EH (cell line): ENCODE measurements around the gene DNASE2B.

Source experiments
- DNase-seq: peaks from one replicate; pipeline ENCODE4 v3.0.0-alpha.2; 2015; ENCODE audit warnings: low read depth

DNASE2B gene

DNA sequence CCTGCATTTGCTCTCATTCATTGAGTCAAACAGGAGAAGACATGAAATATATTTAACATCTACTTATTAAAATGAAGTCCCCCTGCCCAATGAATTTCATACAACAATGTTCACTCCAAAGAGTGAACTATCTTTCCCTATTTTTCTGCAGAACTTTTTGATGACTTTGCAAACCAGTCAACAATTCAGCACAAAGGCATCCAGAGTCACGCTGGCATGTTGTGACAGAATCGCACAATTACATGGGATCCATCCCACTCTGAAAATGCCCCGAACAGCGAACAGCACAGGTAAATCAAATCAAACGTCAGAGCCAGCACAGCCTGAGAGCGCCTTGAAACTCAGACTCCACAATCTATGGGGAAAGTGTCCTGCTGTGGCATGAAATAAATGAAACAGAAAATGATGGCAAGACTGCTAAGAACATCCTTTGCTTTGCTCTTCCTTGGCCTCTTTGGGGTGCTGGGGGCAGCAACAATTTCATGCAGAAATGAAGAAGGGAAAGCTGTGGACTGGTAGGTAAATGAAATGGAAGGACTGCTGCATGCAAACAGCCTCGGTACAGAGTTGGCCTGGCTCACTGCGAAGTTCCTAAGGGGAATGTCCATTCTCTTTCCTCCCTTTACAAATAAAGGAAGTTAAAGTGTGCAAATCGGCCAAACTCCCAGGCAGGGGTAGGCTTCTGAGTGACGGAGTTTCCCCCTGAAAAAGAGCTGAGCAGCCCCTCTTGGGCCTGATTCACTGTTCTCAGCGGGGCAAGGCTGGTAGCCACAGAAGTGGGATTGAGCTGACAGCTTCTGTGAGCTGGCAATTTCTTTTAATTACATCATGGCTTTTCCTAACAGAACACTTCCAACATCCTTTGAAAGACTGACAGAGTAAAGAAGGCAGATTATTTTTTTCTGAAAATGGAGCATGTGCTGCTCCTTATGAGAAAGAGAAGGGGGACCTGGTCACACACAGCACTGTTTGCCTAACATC lies at the start of gene DNASE2B:
Gene DNASE2B, plus strand, starts transcription at position 310 of the 981 bp plus-strand sequence. Its CDS starts 81 bp downstream, at position 391.
- DNase-seq = no peak

DNA sequence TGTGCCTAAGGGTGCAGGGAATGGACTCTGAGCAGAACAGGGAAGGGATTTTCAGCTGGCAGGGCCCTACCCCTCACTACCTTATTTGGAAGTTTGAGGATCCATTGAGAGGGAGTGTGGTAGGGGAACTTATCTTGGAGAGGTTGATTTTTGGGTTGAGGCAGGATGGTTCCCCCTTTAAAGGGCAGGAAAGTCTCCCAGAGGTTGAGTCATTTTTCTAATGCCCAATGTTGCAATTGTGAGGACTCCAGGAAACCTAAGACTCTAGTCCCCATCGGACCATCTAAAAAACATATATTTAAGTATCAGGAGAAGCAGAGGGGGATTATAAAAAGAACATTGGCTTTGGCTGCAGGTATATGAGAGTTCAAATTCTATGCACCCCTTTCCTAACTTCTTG lies 49.5 kb upstream of the DNASE2B start:
- no peak for DNase-seq

GRCh38 chr1:84350104-84350503 lies 48.2 kb upstream of the DNASE2B start:
- DNase-seq = no peak

DNA sequence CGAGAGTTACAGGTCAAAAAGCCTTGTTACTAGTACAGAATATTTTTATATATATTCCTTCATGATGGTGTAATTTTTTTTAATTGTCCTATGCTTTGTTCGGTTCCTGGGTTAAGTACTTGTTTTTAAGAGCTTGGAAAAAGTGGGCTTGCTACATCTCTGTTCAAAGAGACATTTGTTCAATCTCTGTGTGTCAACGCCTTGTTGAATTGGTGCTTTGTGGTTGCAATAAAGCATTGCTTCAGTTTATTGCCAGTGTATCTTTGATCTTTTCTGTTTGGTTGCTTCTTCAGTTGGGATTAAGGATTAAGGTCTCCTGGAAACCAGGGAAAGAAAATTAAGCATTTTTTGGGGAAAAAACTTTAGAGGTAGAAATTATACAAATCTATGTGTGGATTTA lies 47.7 kb upstream of the DNASE2B start:
- no peak for DNase-seq

DNA sequence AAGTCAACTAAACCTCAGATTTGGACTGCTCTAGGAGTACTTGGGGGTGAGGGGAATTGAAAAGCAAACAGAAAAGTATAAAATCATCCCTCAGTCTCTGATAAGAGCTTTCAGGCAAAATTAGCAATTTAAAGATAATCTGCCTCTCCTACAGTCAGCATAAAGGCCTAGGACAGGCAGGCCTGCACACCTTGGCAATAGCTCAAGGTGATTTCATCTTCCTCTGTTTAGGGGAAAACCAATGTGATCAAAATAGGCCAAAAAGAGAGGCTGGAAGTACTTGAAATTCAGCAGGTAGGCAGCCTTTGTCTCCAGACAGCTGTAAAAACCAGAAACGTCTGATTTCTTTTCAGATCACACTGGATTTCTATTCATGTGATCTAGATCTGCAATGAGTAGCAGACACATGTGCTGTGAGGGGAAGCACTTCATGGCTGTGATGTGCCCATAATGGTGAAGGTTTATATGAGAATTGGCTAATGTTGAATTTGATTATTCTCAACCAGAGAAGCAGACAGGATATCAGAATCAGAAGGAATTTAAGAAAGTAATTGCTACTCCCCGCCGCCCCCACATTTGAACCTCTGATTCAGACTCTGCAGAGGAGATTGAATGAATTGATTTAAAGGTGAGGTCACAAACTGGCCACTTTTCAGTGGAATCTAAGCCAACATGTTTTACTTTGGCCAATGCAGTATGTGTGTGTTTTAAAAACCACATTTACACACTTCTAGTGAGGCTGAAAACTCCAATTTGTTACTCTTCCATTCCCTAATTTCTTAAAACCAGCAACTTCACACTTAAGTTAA lies 45.8 kb upstream of the DNASE2B start:
- no peak for DNase-seq

DNA sequence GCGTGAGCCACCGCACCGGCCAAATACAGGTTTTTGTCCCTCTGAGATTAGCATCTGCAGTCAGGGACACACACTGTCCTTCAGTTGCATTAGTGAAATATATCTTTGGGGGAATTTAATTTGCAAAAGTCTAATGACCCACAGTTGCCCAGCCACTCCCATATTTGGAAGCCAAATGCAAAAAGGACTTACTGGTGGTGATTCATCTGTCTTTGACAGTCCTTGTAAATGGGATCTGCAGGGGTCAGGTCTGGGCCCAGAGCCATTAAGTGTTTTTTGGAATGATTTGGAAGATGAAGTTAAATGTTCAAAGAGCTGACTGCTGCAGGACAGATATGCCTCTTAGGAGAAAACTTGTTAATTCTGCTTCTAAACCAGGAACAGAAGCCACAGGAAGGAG lies 44.6 kb upstream of the DNASE2B start:
- peak; percentile 85 for DNase-seq

GRCh38 chr1:84355556-84355955 lies 42.7 kb upstream of the DNASE2B start:
- DNase-seq = no peak

- DNase-seq = no peak
Observed at GRCh38 chr1:84356881-84357280, 41.4 kb upstream of the DNASE2B start.

DNA sequence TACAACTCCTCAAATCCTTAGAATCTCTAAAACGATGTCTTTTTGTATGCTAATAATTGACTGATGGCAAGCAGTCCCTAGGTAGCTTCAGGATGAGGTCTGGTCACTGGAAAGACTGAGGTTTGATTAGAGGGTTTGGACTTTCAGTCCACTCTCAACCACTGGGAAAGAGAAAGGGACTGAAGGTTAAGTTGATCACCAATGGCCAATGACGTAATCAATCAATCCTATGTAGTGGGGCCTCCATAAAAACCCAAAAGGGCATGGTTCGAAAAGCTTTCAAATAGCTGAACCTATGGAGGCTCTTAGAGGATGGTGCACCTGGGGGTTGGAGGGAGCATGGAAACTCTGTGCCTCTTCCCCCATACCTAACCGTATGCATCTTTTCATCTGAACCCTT lies 39.6 kb upstream of the DNASE2B start:
- DNase-seq = no peak

DNA sequence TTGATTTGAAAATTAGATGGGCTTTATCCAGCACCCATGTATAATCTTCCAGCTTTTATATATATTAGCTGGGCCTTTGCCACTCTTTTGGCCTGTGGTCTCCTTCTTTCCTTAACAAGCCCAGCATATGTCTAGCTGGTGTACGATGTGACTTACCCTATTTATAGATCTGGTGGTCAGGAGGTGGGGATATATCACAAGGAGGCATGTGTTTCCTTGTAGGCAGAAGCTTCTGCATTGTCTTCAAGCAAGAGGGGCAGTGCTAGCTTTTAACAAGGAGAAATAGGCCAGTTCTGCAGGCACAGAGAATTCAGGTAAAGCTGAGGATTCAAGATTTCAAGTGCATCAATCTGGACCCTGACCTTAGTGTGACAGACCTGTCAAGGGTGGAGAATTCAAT lies 38.0 kb upstream of the DNASE2B start:
- no peak for DNase-seq

DNA sequence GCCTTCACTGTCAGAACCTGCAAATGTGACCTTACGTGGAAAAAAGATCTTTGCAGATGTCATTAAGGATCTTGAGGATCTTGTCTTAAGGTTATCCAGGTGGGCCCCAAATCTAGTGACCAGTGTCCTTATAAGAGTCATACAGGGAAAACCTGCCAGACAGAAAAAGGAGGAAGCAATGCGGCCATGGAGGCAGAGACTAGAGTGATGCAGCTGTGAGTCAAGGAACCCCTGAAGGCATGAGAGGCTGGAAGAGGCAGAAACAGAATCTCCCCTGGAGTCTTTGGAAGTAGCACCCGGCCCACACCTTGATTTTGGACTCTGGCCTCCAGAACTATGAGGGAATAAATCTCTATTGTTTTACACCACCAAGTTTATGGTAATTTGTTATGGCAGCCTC lies 36.5 kb upstream of the DNASE2B start:
- no peak for DNase-seq

DNA sequence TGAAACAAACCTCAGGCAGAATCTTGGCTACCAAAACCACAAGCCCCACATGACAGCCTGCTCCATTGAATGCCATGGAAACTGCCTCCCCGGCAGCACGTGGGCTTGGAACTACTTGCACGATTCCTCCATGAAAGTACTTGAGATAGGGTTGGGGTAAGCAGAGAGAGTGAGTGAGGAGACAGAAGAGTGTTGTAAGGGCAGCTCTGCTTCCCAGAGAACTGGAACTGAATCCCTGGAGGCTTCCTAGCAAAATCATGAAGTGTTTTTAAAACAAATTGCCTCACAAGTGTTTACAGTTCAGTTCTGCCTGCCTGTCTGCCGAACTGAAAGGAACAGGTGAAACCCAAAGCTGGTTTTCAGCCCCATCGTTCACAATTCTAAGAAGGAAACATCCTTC lies 35.3 kb upstream of the DNASE2B start:
- DNase-seq = no peak

GRCh38 chr1:84363622-84364021 lies 34.7 kb upstream of the DNASE2B start:
- DNase-seq = no peak

DNA sequence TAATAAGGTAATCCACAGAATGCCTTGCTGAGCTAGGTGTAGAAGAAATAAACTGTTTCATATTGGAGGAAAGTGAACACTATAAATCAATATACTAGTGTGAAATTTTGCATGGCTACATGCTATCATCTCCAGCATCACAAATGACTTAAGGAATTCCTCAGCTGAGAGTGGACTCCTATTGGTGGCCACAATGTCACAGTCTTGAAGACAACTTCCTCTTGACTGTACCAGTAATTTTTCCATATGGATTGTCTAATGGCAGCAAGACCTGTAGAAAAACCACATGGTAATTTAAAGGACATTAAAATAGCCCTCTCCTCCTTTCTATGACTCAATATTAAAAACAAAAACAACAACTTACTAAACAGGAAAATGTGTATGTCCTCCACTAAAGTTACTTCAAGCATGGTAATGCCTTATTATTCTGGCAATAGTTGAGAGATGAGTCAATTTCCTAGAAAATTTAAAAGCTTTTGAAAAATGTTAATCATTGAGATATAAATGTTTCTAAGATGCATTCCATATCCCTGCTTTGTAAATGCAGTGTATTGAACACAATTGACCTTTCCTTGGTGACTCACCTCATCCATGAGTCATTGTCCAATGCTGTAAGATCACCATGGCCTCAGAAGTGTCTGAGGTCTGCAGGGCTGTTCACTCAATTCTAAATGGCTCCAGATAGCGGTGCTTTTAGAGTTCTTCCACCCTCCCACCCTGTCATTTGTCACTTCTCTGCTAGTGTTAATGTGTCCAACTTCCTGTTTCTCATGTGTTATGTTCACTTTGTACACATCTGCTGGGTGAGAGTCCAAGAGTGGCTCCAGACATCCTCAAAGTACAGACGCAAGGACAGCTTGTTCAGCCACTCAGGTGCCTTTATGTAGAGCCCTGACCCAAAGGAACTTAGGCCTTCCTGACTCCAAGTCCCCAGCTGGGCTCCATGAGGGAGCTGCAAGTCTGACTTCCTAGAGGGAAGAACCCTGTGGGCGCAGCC lies 32.8 kb upstream of the DNASE2B start:
- DNase-seq = peak; percentile 99

GRCh38 chr1:84366786-84367185 lies 31.5 kb upstream of the DNASE2B start:
- DNase-seq = peak; percentile 82

- no peak for DNase-seq
Observed at GRCh38 chr1:84367219-84367618, 31.1 kb upstream of the DNASE2B start.

DNA sequence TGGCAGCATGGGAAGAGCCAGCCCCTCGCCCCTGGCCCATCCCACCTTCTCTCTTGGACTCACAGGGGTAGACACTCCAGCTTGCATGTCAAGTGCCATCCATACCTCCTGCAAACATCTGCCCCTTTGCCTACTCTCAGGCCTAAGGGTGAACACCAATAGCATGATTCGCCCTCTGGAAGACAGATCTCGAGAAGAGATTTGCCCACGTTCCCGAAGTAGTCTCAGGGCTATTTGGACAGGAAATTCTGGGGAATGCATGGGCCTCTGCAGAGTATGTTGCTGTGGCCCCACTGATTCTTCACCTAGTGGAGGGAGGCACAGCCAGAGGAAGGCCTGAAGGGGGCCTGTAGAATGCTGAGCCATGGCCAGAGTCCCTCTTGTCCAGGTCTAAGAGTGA lies 29.8 kb upstream of the DNASE2B start:
- no peak for DNase-seq

GRCh38 chr1:84370266-84370665 lies 28.0 kb upstream of the DNASE2B start:
- no peak for DNase-seq

GRCh38 chr1:84370831-84371394 lies 27.4 kb upstream of the DNASE2B start:
- peak; percentile 91 for DNase-seq

GRCh38 chr1:84373436-84374141 lies 24.7 kb upstream of the DNASE2B start:
- peak; percentile 27 for DNase-seq
